Left renal pelvis (tissue), 4 donors: Measurements from ENCODE around the gene GTSF1L. TPM values are rescaled to one million over a fixed set of nuclear protein-coding genes. Genes with fewer than 3 reads are reported as not detected.

Source experiments
- DNase-seq, 4 donors: peaks; one replicate each; pipeline ENCODE4 v3.0.0-alpha.2; 2013; ENCODE audit warnings: low read depth in 4 of 4, low spot score in 3 of 4
- polyA plus RNA-seq, 4 donors: library from polyadenylated mRNA; unstranded; fragments of 120-200 nt; gene quantifications; one replicate each; pipeline ENCODE4 v1.2.1, GENCODE V29; 2013; ENCODE audit not compliant: insufficient read length in 4 of 4

The GTSF1L gene
- polyA plus RNA-seq, 4 donors = not detected

- DNase-seq = no peak
Observed at GRCh38 chr20:43746344-43747137, 19.7 kb upstream of the GTSF1L start.

- DNase-seq = no peak
Observed at GRCh38 chr20:43744966-43745730, 18.3 kb upstream of the GTSF1L start.

DNA sequence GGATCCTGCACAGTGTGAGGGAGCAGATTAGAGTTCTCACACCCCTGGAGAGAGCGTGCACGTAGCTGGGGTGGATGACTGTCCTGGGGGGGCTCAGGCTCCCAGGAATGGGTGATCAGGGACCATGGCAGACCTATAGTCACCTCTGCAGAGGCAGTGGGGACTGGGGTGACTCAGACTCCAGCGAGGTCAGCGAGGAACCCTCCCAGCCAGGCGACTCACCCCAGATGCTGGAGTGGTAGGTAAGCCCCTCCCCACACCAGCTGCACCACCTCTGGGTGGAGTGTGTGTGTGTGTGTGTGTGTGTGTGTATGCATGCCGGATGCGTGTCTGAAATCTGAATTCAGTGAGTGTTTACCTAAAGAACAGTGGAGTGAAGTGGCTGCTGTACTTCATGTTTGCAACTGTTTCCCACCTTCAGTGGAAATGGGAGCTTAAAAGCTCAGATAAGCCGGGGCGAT, 17.4 kb upstream of the GTSF1L start:
- no peak for DNase-seq

DNA sequence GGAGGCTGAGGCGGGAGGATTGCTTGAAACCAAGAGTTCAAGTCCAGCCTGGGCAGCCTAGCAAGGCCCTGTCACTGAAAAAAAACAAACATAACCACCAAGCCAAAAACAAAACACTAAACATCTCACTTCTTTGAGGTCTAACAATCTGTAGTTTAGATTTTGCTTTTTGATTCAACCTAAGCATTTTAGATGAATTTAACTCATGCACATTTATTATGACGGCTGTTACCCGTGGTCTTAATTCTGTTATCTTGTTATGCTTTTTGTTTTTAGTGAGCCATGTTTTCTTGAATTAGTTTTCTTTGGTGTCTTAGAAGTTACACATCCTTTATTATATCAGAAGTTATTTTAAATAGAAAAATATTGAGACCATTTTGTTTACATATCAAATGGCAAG, 13.8 kb upstream of the GTSF1L start:
- DNase-seq = no peak

DNA sequence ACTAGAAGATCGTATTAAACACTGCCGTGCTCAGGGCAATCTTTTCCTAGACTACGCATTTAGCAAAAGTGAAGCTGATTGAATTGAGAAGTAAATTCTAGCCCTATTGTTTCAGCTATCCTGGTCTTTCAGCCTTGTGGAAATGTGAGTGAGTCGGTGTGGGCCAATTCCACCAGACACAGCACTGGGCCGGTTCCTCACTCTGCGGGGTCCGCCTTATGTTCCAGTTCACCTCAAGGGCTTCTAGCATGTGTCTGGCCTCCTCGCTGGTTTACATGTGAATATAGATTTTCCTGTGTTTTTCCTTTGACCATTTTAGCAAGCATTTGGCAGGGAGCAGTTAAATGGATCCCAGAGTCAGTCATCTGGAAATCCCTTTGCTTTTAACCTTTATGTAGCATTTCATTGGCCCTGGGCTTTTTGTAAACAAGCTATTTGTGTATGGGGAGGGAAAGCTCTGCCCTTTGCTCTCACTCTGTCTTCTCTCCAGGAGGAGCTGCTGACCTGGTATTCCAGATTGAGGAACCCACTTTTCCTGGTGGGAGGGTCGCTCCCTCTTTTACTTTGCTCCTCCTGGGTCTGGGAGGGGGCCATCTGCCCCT, 12.4 kb upstream of the GTSF1L start:
- DNase-seq = no peak

DNA sequence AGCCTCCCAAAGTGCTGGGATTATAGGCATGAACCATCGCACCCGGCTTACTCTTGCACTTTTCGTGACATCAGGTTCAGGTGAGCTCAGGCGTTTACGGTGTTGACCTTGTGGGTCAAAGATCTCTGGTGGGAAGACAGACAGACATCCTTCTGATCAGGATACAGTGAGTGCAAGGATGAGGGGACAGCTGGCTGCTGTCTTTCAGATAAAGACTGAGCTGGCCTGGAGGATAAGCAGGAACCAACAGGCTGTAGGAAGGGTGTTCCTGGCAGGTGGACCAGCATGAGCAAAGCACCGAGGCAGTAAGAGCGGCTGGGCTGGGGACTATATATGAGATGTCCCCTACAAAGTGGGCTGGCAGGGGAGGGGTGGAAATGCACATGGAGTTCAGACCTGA, 11.1 kb upstream of the GTSF1L start:
- DNase-seq = no peak

DNA sequence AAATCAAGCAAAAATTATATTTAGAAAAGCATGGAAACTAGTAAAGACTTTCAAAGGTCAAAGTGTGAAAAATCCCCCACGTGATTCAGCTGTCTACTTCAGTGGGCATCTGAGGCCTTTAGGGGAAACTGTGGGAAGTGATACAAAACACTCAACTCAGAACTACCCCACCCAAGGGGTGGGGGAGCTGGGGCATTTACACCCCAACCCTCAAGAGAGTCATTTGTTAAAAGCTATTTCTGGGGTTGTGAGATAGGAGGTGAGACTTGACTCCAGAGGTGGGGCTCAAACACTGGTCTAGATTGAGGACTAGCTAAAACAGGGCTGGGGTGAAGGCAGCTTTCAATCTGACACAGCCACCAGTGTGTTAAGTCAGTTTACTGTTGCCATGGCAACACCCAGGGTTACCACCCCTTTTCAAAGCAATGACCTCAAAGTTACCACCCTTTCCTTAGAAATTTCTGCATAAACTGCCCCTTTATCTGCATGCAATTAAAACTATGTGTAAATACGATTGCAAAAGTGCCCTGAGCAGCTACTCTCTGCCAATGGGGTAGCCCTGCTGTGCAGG, 9.9 kb upstream of the GTSF1L start:
- DNase-seq = no peak

GRCh38 chr20:43731927-43732326, 5.1 kb upstream of the GTSF1L start:
- DNase-seq = no peak

DNA sequence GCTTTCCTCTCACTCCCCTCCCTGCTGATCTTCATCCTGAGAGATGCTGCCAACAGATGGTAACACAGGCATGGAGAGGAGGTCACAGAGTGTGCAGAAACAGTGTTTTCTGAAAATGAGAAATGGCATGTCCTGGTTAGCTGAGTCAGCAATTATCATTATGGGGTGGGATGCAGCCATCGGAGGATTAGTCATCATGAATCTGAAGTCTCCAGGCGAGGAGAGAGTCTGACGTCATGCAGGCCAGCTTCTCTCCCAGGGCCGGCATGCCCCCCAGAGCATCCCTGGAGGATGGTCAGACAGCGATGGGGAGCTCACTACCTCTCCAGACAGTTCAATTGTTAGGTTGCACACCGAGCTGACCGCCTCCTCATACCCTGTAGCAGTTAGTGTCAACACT, 4.7 kb upstream of the GTSF1L start:
- DNase-seq = no peak

GRCh38 chr20:43728686-43729255, 2.0 kb upstream of the GTSF1L start:
- no peak for DNase-seq

DNA sequence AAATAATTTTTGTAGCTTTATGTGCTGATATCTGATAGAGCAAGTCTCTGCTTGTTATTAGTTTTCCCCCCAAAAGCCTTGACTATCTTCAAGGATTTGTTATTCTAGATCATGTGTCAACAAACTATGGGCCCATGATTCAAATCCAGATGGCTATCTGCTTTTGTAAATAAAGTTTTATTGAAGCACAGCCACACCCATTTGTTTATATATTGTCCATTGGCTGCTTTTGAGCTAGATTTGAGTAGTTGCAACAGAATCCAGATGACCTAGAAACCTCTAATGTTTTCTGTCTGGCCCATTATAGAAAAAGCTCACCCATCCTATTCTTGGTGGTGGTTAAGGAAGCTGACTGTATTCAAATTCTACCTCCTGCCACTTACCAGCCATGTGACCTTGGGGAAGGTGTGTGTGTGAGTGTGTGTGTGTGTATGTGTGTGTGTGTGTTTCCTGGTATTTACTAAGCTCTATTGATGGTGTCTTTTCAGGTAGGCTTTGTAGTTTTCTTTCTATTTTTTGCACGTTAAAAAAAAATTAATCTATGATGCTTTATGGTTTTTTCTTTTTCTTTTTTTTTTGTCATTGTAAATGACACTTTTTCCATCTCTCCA, 1.3 kb upstream of the GTSF1L start:
- DNase-seq = no peak

DNA sequence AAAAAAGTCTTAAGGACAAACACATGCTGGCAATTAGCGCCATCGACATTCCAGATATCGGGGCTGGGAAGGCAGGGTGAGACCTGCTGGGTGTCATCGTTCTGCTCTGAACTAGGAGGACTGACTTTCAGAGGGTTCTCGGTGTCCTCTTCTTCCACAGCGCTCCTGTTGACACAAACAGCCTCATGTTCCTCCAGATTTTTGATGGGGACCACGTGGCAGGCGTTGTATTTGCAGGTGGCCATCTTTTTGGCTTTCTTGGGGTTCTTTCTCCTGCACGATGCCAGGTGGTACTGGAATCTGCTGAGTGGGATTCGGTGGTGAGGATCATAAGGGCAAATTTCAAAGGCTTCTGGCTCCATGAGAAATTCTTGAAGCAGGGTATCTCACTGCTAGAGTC, 469 bp downstream of the GTSF1L start:
- no peak for DNase-seq

GRCh38 chr20:43725666-43726065, 1.1 kb downstream of the GTSF1L start:
- DNase-seq = no peak

- no peak for DNase-seq
Observed at GRCh38 chr20:43724383-43724782, 2.4 kb downstream of the GTSF1L start.

DNA sequence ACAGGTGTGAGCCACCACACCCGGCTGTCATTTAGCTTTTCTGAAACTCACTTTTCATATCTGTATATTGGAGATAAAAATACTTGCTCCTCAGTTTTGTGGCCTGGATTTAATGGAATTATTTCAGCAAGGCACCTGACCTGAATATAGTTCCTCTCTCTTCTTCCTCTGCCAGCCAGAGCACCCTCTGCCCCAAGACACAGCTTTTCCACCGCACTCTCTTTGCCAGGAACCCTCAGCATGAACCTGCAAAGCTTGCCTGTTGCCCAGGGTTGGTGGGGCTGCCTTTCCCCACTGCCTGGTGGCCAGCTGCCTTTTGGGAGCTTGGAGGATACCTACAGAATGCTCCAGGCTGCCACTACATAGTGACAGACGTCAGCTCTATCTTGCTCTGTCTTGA, 3.1 kb downstream of the GTSF1L start:
- no peak for DNase-seq

- DNase-seq = no peak
Observed at GRCh38 chr20:43723186-43723585, 3.6 kb downstream of the GTSF1L start.

DNA sequence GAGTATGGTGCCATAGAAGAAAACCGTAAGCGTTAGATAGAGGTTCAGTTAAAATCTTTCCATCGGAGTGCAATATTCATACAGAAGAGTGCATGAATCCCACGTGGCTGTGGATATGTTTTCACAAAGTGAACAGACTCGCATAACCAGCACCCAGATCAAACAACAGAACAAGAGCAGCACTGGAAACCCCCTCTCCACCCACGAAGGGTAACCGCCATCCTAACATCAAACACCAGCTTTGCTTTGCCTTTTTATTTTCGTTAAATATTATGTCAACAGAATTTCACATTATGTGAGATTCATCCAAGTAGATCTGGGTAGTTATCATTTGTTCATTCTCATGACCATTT, 4.7 kb downstream of the GTSF1L start:
- no peak for DNase-seq

GRCh38 chr20:43721429-43722152, 5.2 kb downstream of the GTSF1L start:
- DNase-seq = no peak

DNA sequence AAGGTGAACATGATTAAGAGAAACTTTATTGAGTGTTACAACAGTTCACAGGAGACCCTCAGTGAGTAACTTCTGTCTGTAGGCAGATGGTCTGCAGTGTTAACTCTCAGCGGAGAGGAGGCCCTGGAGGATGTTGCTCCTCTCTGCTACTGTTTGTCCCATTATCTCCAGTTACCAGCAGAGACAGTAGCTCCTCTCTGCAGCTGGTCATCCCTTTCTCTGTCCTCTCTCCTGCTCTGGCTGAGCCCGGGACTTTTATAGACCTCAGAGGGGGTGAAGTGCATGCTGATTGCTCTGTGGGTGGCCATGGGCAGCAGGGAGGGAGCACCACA, 5.7 kb downstream of the GTSF1L start:
- DNase-seq = no peak

- no peak for DNase-seq
Observed at GRCh38 chr20:43720007-43720406, 6.8 kb downstream of the GTSF1L start.
